ENCODE data around the gene ENTPD2. TPM values are rescaled to one million over a fixed set of nuclear protein-coding genes. Genes with fewer than 3 reads are reported as not detected.

ENTPD2 gene
- total RNA-seq, 1 experiment from 2014 or later, result 4.0 TPM

GRCh38 chr9:137058521-137059234 lies 4.8 kb upstream of the ENTPD2 start:
- Histone ChIP-seq H2BK120ac (ENCODE audit: low read depth, low read length, poor library complexity, severe bottlenecking) (no peak overlapping the region), H3K9ac (ENCODE audit: extremely low read depth, insufficient read length, low read length) (no peak overlapping the region), H2BK20ac (ENCODE audit: low read depth, low read length, poor library complexity, severe bottlenecking) (no peak overlapping the region), H3K79me2 (ENCODE audit: insufficient read depth, low read length) (no peaks in the 10 kb centered on the region), H3K4me2 (ENCODE audit: insufficient read depth, insufficient read length, low read length) (no peak overlapping the region), H4K91ac (ENCODE audit: insufficient read length, low read depth, low read length) (no peak overlapping the region), H4K8ac (replicated peaks; ENCODE audit: insufficient read length, low read depth, low read length) (no peak overlapping the region), H4K5ac (ENCODE audit: insufficient read length, low read depth, low read length) (no peak overlapping the region), H3K9me3 (ENCODE audit: control insufficient read depth, low read depth, low read length) (no peaks in the 10 kb centered on the region), H3K79me1 (ENCODE audit: insufficient read depth, low read depth, low read length, poor library complexity, severe bottlenecking) (no peaks in the 10 kb centered on the region), H3K27me3 (ENCODE audit: insufficient read depth, low read length) (no peaks in the 10 kb centered on the region; the same call in 1 of the 2 replicates), H2BK5ac (ENCODE audit: insufficient read length, low read length) (no peak overlapping the region), H2BK15ac (ENCODE audit: low read depth, low read length) (no peak overlapping the region), H3K4ac (ENCODE audit: low read depth, low read length) (no peak overlapping the region), H2AK5ac (ENCODE audit: insufficient read length, low read length) (no peak overlapping the region), H3K23me2 (ENCODE audit: insufficient read length, low read depth, low read length, poor library complexity, severe bottlenecking) (peaks cover 6% of the 10 kb centered on the region), H3K4me1 (ENCODE audit: insufficient read depth, low read length) (no peaks in the 10 kb centered on the region), H3K14ac (ENCODE audit: insufficient read depth, low read length) (no peak overlapping the region), H3K56ac (ENCODE audit: insufficient read length, low read depth, low read length) (no peak overlapping the region), H3K18ac (ENCODE audit: insufficient read length, low read depth, low read length) (no peak overlapping the region), H3K23ac (ENCODE audit: insufficient read length, low read depth, low read length) (no peak overlapping the region), H2AFZ (ENCODE audit: low read length) (no peak overlapping the region), H3T11ph (ENCODE audit: low read length) (no peak overlapping the region), H4K20me1 (ENCODE audit: control insufficient read depth, insufficient read depth, insufficient read length) (no peaks in the 10 kb centered on the region), H3K27ac (ENCODE audit: insufficient read length, low read depth, low read length) (no peak overlapping the region), H2BK12ac (ENCODE audit: insufficient read length, low read depth, low read length) (no peak overlapping the region)
- no CpG with 5 or more reads among the region's 9 CpGs for WGBS (ENCODE audit: extremely low coverage, insufficient read length, low lambda C conversion rate)
- Mint-ChIP-seq H3K4me1 (peaks cover 2 to 7% of the 10 kb centered on the region in 2 experiments), H3K27ac (no peak overlapping the region), H3K9me3 (no peaks in the 10 kb centered on the region), H3K36me3 (ENCODE audit: insufficient read depth in 1 of 3, low read depth in 3 of 3) (no peaks in the 10 kb centered on the region), H3K27me3 (ENCODE audit: low read depth) (peaks cover 35% of the 10 kb centered on the region), H3K4me3 (no peak overlapping the region)
- no peak for DNase-seq
- no peak for TF ChIP-seq CTCF (conservative IDR thresholded peaks at IDR 0.05)

Data from H9 (cell line).